ENCODE measurements around the gene JAK3.

DNA sequence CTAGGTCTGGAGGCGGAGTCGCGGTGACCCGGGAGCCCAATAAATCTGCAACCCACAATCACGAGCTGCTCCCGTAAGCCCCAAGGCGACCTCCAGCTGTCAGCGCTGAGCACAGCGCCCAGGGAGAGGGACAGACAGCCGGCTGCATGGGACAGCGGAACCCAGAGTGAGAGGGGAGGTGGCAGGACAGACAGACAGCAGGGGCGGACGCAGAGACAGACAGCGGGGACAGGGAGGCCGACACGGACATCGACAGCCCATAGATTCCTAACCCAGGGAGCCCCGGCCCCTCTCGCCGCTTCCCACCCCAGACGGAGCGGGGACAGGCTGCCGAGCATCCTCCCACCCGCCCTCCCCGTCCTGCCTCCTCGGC lies 24.1 kb upstream of the JAK3 start, which contains the start of gene SLC5A5:
- TF ChIP-seq, protein P1, sequence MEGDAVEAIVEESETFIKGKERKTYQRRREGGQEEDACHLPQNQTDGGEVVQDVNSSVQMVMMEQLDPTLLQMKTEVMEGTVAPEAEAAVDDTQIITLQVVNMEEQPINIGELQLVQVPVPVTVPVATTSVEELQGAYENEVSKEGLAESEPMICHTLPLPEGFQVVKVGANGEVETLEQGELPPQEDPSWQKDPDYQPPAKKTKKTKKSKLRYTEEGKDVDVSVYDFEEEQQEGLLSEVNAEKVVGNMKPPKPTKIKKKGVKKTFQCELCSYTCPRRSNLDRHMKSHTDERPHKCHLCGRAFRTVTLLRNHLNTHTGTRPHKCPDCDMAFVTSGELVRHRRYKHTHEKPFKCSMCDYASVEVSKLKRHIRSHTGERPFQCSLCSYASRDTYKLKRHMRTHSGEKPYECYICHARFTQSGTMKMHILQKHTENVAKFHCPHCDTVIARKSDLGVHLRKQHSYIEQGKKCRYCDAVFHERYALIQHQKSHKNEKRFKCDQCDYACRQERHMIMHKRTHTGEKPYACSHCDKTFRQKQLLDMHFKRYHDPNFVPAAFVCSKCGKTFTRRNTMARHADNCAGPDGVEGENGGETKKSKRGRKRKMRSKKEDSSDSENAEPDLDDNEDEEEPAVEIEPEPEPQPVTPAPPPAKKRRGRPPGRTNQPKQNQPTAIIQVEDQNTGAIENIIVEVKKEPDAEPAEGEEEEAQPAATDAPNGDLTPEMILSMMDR (IDR thresholded peaks at IDR 0.05), result no peak
- TF ChIP-seq CREM (CRISPR knock-in tag; IDR thresholded peaks at IDR 0.05), result no peak
- no peak for TF ChIP-seq MYBL2 (CRISPR knock-in tag; IDR thresholded peaks at IDR 0.05)
- TF ChIP-seq SMAD4 (CRISPR knock-in tag; IDR thresholded peaks at IDR 0.05), result no peak
- TF ChIP-seq ZNF138 (CRISPR knock-in tag; conservative IDR thresholded peaks at IDR 0.05), result no peak
- TF ChIP-seq TP53 (CRISPR knock-in tag; IDR thresholded peaks at IDR 0.05), result no peak
- TF ChIP-seq, protein P2, sequence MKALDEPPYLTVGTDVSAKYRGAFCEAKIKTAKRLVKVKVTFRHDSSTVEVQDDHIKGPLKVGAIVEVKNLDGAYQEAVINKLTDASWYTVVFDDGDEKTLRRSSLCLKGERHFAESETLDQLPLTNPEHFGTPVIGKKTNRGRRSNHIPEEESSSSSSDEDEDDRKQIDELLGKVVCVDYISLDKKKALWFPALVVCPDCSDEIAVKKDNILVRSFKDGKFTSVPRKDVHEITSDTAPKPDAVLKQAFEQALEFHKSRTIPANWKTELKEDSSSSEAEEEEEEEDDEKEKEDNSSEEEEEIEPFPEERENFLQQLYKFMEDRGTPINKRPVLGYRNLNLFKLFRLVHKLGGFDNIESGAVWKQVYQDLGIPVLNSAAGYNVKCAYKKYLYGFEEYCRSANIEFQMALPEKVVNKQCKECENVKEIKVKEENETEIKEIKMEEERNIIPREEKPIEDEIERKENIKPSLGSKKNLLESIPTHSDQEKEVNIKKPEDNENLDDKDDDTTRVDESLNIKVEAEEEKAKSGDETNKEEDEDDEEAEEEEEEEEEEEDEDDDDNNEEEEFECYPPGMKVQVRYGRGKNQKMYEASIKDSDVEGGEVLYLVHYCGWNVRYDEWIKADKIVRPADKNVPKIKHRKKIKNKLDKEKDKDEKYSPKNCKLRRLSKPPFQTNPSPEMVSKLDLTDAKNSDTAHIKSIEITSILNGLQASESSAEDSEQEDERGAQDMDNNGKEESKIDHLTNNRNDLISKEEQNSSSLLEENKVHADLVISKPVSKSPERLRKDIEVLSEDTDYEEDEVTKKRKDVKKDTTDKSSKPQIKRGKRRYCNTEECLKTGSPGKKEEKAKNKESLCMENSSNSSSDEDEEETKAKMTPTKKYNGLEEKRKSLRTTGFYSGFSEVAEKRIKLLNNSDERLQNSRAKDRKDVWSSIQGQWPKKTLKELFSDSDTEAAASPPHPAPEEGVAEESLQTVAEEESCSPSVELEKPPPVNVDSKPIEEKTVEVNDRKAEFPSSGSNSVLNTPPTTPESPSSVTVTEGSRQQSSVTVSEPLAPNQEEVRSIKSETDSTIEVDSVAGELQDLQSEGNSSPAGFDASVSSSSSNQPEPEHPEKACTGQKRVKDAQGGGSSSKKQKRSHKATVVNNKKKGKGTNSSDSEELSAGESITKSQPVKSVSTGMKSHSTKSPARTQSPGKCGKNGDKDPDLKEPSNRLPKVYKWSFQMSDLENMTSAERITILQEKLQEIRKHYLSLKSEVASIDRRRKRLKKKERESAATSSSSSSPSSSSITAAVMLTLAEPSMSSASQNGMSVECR (CRISPR knock-in tag; IDR thresholded peaks at IDR 0.05; ENCODE audit: borderline replicate concordance), result no peak
- no peak for TF ChIP-seq KAT7 (CRISPR knock-in tag; IDR thresholded peaks at IDR 0.05; ENCODE audit: borderline replicate concordance)
- TF ChIP-seq ZNF232 (CRISPR knock-in tag; IDR thresholded peaks at IDR 0.05), result no peak
- TF ChIP-seq NR3C1 (CRISPR knock-in tag; conservative IDR thresholded peaks at IDR 0.05; ENCODE audit: low read depth), result no peak
- TF ChIP-seq, protein P3, sequence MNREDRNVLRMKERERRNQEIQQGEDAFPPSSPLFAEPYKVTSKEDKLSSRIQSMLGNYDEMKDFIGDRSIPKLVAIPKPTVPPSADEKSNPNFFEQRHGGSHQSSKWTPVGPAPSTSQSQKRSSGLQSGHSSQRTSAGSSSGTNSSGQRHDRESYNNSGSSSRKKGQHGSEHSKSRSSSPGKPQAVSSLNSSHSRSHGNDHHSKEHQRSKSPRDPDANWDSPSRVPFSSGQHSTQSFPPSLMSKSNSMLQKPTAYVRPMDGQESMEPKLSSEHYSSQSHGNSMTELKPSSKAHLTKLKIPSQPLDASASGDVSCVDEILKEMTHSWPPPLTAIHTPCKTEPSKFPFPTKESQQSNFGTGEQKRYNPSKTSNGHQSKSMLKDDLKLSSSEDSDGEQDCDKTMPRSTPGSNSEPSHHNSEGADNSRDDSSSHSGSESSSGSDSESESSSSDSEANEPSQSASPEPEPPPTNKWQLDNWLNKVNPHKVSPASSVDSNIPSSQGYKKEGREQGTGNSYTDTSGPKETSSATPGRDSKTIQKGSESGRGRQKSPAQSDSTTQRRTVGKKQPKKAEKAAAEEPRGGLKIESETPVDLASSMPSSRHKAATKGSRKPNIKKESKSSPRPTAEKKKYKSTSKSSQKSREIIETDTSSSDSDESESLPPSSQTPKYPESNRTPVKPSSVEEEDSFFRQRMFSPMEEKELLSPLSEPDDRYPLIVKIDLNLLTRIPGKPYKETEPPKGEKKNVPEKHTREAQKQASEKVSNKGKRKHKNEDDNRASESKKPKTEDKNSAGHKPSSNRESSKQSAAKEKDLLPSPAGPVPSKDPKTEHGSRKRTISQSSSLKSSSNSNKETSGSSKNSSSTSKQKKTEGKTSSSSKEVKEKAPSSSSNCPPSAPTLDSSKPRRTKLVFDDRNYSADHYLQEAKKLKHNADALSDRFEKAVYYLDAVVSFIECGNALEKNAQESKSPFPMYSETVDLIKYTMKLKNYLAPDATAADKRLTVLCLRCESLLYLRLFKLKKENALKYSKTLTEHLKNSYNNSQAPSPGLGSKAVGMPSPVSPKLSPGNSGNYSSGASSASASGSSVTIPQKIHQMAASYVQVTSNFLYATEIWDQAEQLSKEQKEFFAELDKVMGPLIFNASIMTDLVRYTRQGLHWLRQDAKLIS (CRISPR knock-in tag; IDR thresholded peaks at IDR 0.05; ENCODE audit: borderline replicate concordance), result no peak
- TF ChIP-seq, protein P4, sequence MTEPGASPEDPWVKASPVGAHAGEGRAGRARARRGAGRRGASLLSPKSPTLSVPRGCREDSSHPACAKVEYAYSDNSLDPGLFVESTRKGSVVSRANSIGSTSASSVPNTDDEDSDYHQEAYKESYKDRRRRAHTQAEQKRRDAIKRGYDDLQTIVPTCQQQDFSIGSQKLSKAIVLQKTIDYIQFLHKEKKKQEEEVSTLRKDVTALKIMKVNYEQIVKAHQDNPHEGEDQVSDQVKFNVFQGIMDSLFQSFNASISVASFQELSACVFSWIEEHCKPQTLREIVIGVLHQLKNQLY (CRISPR knock-in tag; IDR thresholded peaks at IDR 0.05), result no peak
- TF ChIP-seq TCF7 (CRISPR knock-in tag; IDR thresholded peaks at IDR 0.05; ENCODE audit: low read depth), result no peak
- TF ChIP-seq SP1 (CRISPR knock-in tag; conservative IDR thresholded peaks at IDR 0.05), result no peak

Data from WTC11 (cell line).